Midbrain (tissue), 1 donor: ENCODE results near the gene TNFAIP8L2.

Source experiments
- DNase-seq: peaks from one replicate; lab custom pipeline; 2025; lab: John Stamatoyannopoulos, UW

Gene TNFAIP8L2

GRCh38 chr1:151156515-151156819, at the start of gene TNFAIP8L2:
Gene TNFAIP8L2, plus strand, starts transcription at chr1:151156649. Its CDS starts 2,049 bp downstream, at chr1:151158698.
- peak; percentile 11 for DNase-seq

DNA sequence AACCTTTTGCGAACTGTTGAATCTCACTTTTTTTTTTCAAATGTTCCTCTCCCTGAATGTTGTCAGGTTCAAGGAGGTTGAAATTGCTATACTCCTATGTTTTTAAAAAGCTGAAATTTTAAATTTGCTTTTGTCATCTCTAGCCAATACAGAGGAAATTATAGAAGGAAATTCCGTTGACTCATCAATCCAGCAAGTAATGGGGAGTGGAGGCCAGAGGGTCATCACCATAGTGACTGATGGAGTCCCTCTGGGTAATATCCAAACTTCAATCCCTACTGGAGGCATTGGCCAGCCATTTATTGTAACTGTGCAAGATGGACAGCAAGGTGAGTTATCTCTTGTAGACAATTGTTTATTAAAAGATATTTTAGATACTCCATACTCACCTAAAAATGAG, 49.6 kb upstream of the TNFAIP8L2 start:
- DNase-seq, result no peak

GRCh38 chr1:151108331-151108730, 48.1 kb upstream of the TNFAIP8L2 start:
- DNase-seq, result no peak

DNA sequence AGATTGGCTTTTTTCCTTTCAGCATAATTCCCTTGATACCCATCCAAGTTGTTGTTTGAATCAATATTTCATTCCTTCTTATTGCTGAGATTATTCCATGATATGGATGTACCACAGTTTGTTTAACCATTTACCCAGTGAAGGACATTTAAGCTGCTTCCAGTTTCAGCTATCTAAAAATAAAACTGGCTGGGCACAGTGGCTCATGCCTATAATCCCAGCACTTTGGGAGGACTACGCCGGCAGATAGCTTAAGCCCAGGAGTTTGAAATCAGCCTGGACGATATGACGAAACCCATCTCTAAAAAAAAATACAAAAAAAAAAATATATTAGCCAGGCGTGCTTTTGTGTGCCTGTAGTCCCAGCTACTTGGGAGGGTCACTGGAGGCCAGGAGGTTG, 42.6 kb upstream of the TNFAIP8L2 start:
- DNase-seq, result no peak

DNA sequence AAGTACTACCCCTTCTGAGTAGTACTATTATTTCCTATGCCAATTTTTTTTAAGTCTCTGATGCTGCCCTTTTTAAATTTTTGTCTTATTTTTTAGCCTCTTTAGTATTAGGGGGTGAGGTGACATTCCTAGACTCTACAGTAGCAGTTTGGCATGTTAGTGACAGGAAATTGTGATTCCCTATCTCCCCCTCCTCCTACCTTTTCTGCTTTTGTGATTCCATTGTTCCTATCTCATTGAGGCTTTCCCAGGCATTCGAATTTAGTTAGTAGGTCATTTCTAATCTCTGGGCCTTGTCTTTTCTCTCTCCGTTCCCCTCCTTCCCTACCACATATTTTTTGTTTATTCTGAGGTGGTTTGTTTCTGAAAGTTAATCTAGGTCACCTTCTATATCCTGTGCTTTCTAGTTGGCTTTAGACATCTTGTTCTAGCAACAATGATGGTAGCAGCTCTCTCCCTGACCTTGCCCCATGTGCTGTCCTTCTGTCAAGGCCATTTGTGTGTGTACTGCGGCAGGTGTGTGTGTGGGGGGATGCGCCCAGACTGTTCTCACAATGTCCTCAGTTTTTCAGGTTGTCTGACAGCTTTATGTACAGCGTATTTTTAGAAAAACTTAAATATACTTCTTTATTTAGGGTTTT, 31.6 kb upstream of the TNFAIP8L2 start:
- no peak for DNase-seq

GRCh38 chr1:151128800-151129199, 27.6 kb upstream of the TNFAIP8L2 start:
- no peak for DNase-seq

GRCh38 chr1:151130987-151131586, 25.4 kb upstream of the TNFAIP8L2 start:
- DNase-seq, result peak; percentile 65

- no peak for DNase-seq
Observed at GRCh38 chr1:151131701-151132334, 24.6 kb upstream of the TNFAIP8L2 start.

DNA sequence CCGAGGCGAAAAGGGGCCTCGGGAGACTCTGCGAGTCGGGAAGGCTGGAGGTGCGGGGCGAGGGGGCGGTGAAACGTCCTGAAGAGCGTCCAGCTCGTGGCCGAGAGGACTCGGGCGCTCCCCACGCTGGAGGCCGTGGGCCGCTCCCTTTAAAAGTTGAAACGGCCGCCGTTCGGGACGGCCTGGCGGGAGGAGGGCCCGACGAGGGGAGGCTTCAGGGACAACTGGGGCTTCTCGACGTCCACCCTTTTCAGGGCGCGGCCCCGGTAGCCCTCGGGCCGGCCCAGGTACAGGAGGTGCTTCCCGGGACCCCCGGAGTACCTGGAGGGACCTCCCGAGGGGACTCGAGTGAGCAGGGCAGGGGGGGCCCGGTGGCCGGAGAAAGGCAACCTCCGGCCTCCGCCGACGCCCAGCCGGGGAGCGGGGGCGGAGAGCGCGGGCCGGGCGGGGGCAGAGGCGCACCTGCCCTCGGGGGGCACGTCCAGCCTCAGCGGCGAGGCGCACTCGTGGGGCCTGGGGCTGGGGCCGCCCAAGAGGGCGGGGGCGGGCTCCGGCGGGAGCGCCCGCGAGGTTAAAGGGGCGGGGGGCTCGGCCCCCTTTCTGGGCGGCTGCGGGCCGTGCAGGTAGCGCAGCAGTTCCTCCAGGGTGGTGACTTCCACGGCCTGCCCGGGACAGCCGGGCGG, 24.0 kb upstream of the TNFAIP8L2 start:
- no peak for DNase-seq

- no peak for DNase-seq
Observed at GRCh38 chr1:151133018-151133806, 23.2 kb upstream of the TNFAIP8L2 start.

DNA sequence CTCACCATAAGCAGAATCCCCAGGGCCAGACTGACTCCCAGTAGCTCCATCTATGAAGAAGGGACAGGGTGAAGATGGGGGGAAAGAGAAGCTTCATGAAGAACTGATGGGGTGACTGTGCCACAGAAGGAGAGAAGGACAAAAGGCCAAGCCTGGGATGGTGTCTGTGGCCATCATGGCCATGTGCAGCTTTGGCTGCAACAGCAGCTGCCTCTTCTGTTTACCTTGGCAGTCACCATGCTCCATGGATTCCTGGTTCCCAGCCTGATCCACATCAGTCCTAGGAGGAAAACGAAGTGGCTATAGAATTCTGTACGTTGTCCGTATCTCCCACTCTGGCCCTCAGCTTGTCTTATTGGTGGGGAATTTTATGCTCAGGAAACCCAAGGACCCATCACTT, 22.1 kb upstream of the TNFAIP8L2 start:
- no peak for DNase-seq

- DNase-seq, result no peak
Observed at GRCh38 chr1:151134991-151135390, 21.5 kb upstream of the TNFAIP8L2 start.

- no peak for DNase-seq
Observed at GRCh38 chr1:151135433-151136385, 20.7 kb upstream of the TNFAIP8L2 start.

DNA sequence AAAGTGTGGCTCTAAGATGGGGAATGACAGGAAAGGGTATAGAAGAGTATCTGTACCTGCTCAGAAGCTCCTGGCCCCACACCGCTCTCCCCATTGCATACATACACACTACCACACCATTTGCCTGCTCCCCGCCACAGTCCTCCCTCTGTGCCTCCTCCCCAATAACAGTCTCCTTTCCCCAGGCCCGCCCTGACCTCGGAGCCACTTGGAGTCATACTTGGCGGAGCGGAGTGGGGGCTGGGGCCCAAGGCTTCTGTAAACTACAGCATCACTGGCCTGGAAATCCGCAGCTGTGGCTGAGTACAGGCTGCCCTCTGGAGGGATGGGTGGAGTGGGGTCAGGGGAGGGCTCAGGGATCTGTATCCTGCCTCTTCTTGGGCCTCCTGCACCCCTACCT, 18.7 kb upstream of the TNFAIP8L2 start:
- DNase-seq, result no peak

GRCh38 chr1:151142411-151143056, 13.9 kb upstream of the TNFAIP8L2 start:
- no peak for DNase-seq

DNA sequence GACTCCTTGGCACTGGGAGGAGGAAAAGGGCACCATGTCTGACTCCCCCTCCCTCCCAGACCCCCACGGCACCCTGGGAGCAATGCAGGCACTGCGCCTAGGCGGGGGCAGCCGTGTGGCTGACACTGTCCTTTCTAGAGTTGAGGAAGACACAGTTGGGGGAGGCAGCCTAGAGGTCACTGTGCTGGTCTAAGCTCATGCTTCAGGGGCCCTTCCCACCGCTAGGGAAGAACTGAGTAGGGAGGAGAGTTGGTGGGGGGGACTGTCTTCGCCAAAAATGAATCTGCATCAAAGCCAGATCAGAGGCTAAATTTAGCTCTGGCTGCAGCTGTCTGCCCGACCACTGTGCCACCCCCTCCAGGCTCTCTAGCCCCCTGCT, 13.4 kb upstream of the TNFAIP8L2 start:
- no peak for DNase-seq

- DNase-seq, result no peak
Observed at GRCh38 chr1:151143986-151144385, 12.5 kb upstream of the TNFAIP8L2 start.

DNA sequence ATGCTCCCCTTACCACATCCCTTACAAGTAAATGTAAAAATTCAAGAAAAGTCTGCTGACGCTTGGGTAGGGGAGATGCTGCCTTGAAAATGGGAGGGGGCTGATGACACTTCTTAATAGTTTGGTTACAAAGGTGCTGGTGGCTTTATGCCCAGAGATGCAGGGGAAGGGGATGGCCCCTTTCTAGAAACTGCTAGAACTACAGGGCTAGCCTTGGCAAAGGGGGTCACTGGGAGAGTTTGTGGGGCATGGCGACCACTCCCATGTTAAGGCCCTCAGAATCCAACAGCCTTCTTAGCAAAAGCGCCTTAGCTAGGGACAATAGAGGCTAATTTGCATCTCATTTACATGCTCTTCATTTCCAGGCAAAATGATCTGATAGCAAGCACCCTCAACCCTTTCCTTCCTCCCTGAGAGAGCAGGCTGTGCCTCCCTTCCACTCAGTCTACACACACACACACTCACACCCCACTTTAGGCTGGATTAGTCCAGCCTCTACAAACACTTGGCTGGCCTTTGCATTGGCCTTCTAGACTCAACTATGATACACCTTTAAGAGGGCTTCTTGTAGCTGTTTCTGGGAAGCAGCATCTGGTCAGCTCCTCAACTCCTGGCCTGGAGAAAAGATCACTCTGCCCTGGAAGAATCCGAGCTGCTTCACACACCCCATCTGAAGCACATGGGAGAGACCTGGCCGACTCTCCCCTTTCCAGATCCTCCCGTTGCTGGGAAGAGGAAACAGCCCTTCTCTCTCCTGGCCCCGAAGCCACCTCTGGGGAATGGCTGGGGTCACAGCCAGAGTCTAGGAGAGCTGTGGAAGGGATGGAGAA, 11.8 kb upstream of the TNFAIP8L2 start:
- no peak for DNase-seq

DNA sequence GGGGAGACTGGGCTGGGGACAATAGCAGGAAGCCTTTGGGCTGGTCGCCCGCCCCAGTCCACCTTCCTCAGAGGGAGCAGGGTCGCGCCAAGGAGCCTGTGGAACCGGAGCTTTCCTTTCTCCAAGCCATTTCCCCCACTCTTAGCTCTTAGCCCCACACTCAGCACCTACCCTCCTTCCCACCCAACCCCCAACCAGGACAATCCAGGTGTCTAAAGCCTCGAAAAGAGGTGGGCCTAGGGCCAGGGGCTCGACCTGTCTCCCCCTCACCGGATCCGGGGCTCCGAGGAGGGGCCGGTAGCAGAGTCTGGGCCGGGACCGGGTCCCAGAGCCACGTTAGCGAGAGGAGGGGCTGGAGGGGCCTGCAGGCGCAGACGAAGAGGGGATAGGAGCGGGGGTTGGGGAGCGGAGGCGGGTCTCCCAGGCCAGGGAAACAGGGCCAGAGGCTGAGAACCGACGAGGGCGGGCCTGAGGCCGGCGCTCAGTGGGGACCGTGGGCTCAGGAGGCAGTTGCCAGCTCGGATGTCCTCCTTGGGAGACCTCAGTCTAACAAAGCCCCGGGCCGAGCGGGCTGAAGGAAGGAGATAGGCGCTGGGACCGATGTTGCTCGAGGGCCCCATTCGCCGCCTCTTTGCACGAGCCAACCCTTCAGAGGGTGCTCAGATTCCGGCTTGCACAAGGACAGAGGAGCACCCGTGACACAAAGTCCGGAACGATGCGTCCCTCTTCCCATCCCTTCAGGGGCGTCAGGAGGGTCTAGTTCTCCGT, 11.0 kb upstream of the TNFAIP8L2 start:
- DNase-seq, result no peak
